ENCODE data around the gene TYW5.

TYW5 gene

DNA sequence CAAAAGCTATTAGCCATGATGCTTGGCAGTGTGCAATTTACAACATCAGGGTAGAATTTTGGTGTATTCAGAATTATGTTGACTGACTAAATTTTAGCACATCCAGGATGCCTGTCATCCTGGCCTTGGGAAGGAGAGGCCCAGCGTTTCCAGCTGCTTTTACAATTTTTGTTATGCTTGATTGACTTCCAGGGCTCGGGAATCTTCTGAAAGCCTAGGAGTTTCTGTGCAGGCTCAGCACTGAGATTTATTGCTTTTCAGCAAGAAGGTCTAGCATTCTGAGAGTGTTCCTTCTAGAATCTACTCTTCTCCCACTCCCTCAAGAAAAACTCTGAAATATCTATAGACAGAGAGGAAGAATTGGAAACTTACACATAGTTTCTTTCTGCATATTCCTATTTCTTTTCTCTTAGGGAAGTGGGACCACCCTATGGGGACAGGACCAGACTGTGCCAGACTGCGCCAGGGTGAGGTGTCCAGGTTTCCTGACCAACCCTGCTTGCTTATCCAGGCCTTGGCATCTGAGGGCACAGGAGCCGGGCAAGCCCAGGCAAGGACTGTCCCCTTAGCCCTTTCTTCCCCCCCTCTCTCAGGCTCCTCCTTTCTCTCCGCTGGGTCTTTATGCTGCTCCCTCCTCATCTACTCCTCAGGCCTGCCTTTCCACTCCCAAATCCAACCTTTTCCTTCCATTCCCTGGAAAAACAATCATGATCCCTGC is 27.0 kb upstream of the TYW5 start:
- H3K4me3 ChIP-seq (ENCODE audit: low read length): no peak overlapping the region
- H3K27ac ChIP-seq (ENCODE audit: low read depth, low read length): no peak overlapping the region
- no peaks in the 10 kb centered on the region for H3K27me3 ChIP-seq (ENCODE audit: insufficient read depth, low read length, poor library complexity)
- no peak for DNase-seq
- H3K18ac ChIP-seq (ENCODE audit: low read length): peak overlapping the region; percentile 86
- peak overlapping the region; percentile 16 for H4K8ac ChIP-seq (ENCODE audit: low read depth, low read length)
- H3K4me2 ChIP-seq (ENCODE audit: low read length): no peak overlapping the region
- peak overlapping the region; percentile 67 for H3K56ac ChIP-seq (ENCODE audit: low read length)
- H2BK120ac ChIP-seq (ENCODE audit: low read depth, low read length): no peak overlapping the region
- no CpG with 5 or more reads among the region's 5 CpGs for WGBS (ENCODE audit: extremely low coverage, insufficient coverage, low lambda C conversion rate)
- H3K23ac ChIP-seq (ENCODE audit: low read length): no peak overlapping the region
- H4K5ac ChIP-seq (ENCODE audit: low read length): no peak overlapping the region
- H3K79me2 ChIP-seq (ENCODE audit: control insufficient read depth, insufficient read depth, low read length): no peaks in the 10 kb centered on the region
- peak overlapping the region; percentile 55 for H2AK5ac ChIP-seq (ENCODE audit: low read length)
- H2BK15ac ChIP-seq (replicated peaks; ENCODE audit: low read depth): no peak overlapping the region
- H3K4me1 ChIP-seq (ENCODE audit: control insufficient read depth, low read depth, low read length): peaks cover 1% of the 10 kb centered on the region
- H3K36me3 ChIP-seq (ENCODE audit: control insufficient read depth, insufficient read depth, low read length): no peaks in the 10 kb centered on the region
- no peaks in the 10 kb centered on the region for H3K79me1 ChIP-seq (ENCODE audit: low read length)
- peak overlapping the region; percentile 81 for H2BK5ac ChIP-seq (ENCODE audit: low read length)
- H3K4ac ChIP-seq (ENCODE audit: low read depth, low read length): peak overlapping the region; percentile 88
- no peak overlapping the region for H3K9ac ChIP-seq (ENCODE audit: low read length)

GRCh38 chr2:199979832-199980628 is 24.7 kb upstream of the TYW5 start:
- H2BK5ac ChIP-seq (ENCODE audit: low read length): no peak overlapping the region
- peak overlapping the region; percentile 84 for H3K56ac ChIP-seq (ENCODE audit: low read length)
- peak overlapping the region; percentile 24 for H3K27ac ChIP-seq (ENCODE audit: low read depth, low read length)
- H3K4me1 ChIP-seq (ENCODE audit: control insufficient read depth, low read depth, low read length): peaks cover 1% of the 10 kb centered on the region
- H3K18ac ChIP-seq (ENCODE audit: low read length): peak overlapping the region; percentile 71
- no peaks in the 10 kb centered on the region for H3K27me3 ChIP-seq (ENCODE audit: insufficient read depth, low read length, poor library complexity)
- peak overlapping the region; percentile 50 for H3K9ac ChIP-seq (ENCODE audit: low read length)
- H2BK15ac ChIP-seq (replicated peaks; ENCODE audit: low read depth): peak overlapping the region; percentile 89
- no peaks in the 10 kb centered on the region for H3K79me1 ChIP-seq (ENCODE audit: low read length)
- H3K4me2 ChIP-seq (ENCODE audit: low read length): no peak overlapping the region
- no peaks in the 10 kb centered on the region for H3K79me2 ChIP-seq (ENCODE audit: control insufficient read depth, insufficient read depth, low read length)
- no peak overlapping the region for H2AK5ac ChIP-seq (ENCODE audit: low read length)
- H3K4ac ChIP-seq (ENCODE audit: low read depth, low read length): peak overlapping the region; percentile 81
- WGBS (ENCODE audit: extremely low coverage, insufficient coverage, low lambda C conversion rate): no CpG with 5 or more reads among the region's 12 CpGs
- no peak overlapping the region for H4K5ac ChIP-seq (ENCODE audit: low read length)
- H4K8ac ChIP-seq (ENCODE audit: low read depth, low read length): no peak overlapping the region
- H3K4me3 ChIP-seq (ENCODE audit: low read length): no peak overlapping the region
- peak overlapping the region; percentile 89 for H2BK120ac ChIP-seq (ENCODE audit: low read depth, low read length)
- peak; percentile 91 for DNase-seq
- H3K36me3 ChIP-seq (ENCODE audit: control insufficient read depth, insufficient read depth, low read length): no peaks in the 10 kb centered on the region
- no peak overlapping the region for H3K23ac ChIP-seq (ENCODE audit: low read length)

- Histone ChIP-seq H4K8ac (ENCODE audit: low read depth, low read length) (no peak overlapping the region), H3K9ac (ENCODE audit: low read length) (peak overlapping the region; percentile 50), H3K27ac (ENCODE audit: low read depth, low read length) (peak overlapping the region; percentile 24), H3K4me2 (ENCODE audit: low read length) (no peak overlapping the region), H2BK15ac (replicated peaks; ENCODE audit: low read depth) (peak overlapping the region; percentile 89), H3K36me3 (ENCODE audit: control insufficient read depth, insufficient read depth, low read length) (no peaks in the 10 kb centered on the region), H4K5ac (ENCODE audit: low read length) (no peak overlapping the region), H3K18ac (ENCODE audit: low read length) (peak overlapping the region; percentile 71), H2BK120ac (ENCODE audit: low read depth, low read length) (peak overlapping the region; percentile 56), H3K56ac (ENCODE audit: low read length) (peak overlapping the region; percentile 84), H3K23ac (ENCODE audit: low read length) (no peak overlapping the region), H2AK5ac (ENCODE audit: low read length) (no peak overlapping the region), H3K4me1 (ENCODE audit: control insufficient read depth, low read depth, low read length) (peaks cover 1% of the 10 kb centered on the region), H3K79me2 (ENCODE audit: control insufficient read depth, insufficient read depth, low read length) (no peaks in the 10 kb centered on the region), H3K79me1 (ENCODE audit: low read length) (no peaks in the 10 kb centered on the region), H3K4me3 (ENCODE audit: low read length) (no peak overlapping the region), H3K27me3 (ENCODE audit: insufficient read depth, low read length, poor library complexity) (no peaks in the 10 kb centered on the region), H3K4ac (ENCODE audit: low read depth, low read length) (peak overlapping the region; percentile 81), H2BK5ac (ENCODE audit: low read length) (no peak overlapping the region)
- no CpG with 5 or more reads among the region's 5 CpGs for WGBS (ENCODE audit: extremely low coverage, insufficient coverage, low lambda C conversion rate)
- no peak for DNase-seq
These were observed 24.1 kb upstream of the TYW5 start for GRCh38 chr2:199979398-199979797.

- Histone ChIP-seq H3K27me3 (ENCODE audit: insufficient read depth, low read length, poor library complexity) (no peaks in the 10 kb centered on the region), H3K4me3 (ENCODE audit: low read length) (no peak overlapping the region), H3K36me3 (ENCODE audit: control insufficient read depth, insufficient read depth, low read length) (no peaks in the 10 kb centered on the region), H3K23ac (ENCODE audit: low read length) (no peak overlapping the region), H3K56ac (ENCODE audit: low read length) (no peak overlapping the region), H3K18ac (ENCODE audit: low read length) (no peak overlapping the region), H2BK120ac (ENCODE audit: low read depth, low read length) (no peak overlapping the region), H2BK15ac (replicated peaks; ENCODE audit: low read depth) (no peak overlapping the region), H4K5ac (ENCODE audit: low read length) (no peak overlapping the region), H3K4me1 (ENCODE audit: control insufficient read depth, low read depth, low read length) (no peaks in the 10 kb centered on the region), H3K4ac (ENCODE audit: low read depth, low read length) (no peak overlapping the region), H3K79me2 (ENCODE audit: control insufficient read depth, insufficient read depth, low read length) (no peaks in the 10 kb centered on the region), H3K27ac (ENCODE audit: low read depth, low read length) (no peak overlapping the region), H2BK5ac (ENCODE audit: low read length) (no peak overlapping the region), H4K8ac (ENCODE audit: low read depth, low read length) (no peak overlapping the region), H3K4me2 (ENCODE audit: low read length) (no peak overlapping the region), H3K9ac (ENCODE audit: low read length) (no peak overlapping the region), H3K79me1 (ENCODE audit: low read length) (no peaks in the 10 kb centered on the region), H2AK5ac (ENCODE audit: low read length) (no peak overlapping the region)
- no peak for DNase-seq
These were observed 22.7 kb upstream of the TYW5 start for GRCh38 chr2:199977984-199978415.

DNA sequence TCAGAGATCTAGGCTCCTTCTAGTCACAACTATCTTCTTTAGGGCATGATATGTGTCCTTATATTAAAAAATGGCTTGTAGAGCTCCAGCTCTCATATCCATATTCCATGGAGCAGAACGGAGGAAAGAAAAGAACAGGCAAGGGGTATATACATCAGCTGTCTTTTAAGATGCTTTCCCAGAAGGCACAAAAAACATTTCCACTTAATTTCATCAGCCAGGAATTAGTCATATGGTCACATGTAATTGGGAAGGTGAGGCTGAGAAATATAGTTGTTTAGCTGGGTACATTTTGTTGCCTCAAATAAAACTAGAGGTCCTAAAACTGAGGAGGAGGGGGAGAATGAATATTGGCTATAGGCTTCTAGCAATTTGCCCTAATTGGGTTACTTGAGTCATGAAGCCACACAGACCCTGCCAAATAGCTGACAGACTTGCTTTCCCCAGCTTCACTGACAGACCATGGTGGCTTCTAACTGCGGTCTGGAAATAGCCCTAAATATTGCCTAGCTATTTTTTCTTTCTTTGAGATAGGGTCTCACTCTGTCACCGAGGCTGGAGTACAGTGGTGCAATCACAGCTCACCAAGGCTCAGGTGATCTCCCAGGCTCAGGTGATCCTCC is 20.1 kb upstream of the TYW5 start:
- peak overlapping the region; percentile 57 for H2BK15ac ChIP-seq (replicated peaks; ENCODE audit: low read depth)
- WGBS (ENCODE audit: extremely low coverage, insufficient coverage, low lambda C conversion rate): no CpG with 5 or more reads among the region's 3 CpGs
- peak; percentile 24 for DNase-seq
- no peak overlapping the region for H3K18ac ChIP-seq (ENCODE audit: low read length)
- no peak overlapping the region for H3K4ac ChIP-seq (ENCODE audit: low read depth, low read length)
- no peak overlapping the region for H2BK5ac ChIP-seq (ENCODE audit: low read length)
- no peaks in the 10 kb centered on the region for H3K36me3 ChIP-seq (ENCODE audit: control insufficient read depth, insufficient read depth, low read length)
- H4K8ac ChIP-seq (ENCODE audit: low read depth, low read length): no peak overlapping the region
- no peak overlapping the region for H3K9ac ChIP-seq (ENCODE audit: low read length)
- no peak overlapping the region for H3K4me3 ChIP-seq (ENCODE audit: low read length)
- no peak overlapping the region for H3K4me2 ChIP-seq (ENCODE audit: low read length)
- H3K23ac ChIP-seq (ENCODE audit: low read length): no peak overlapping the region
- no peak overlapping the region for H4K5ac ChIP-seq (ENCODE audit: low read length)
- no peak overlapping the region for H2BK120ac ChIP-seq (ENCODE audit: low read depth, low read length)
- no peaks in the 10 kb centered on the region for H3K79me1 ChIP-seq (ENCODE audit: low read length)
- no peak overlapping the region for H3K27ac ChIP-seq (ENCODE audit: low read depth, low read length)
- no peaks in the 10 kb centered on the region for H3K27me3 ChIP-seq (ENCODE audit: insufficient read depth, low read length, poor library complexity)
- H2AK5ac ChIP-seq (ENCODE audit: low read length): no peak overlapping the region
- no peaks in the 10 kb centered on the region for H3K79me2 ChIP-seq (ENCODE audit: control insufficient read depth, insufficient read depth, low read length)
- no peaks in the 10 kb centered on the region for H3K4me1 ChIP-seq (ENCODE audit: control insufficient read depth, low read depth, low read length)
- H3K56ac ChIP-seq (ENCODE audit: low read length): no peak overlapping the region
